Left ventricle myocardium inferior (tissue), 1 donor: ENCODE results near the gene SLC24A3. TPM values are rescaled to one million over a fixed set of nuclear protein-coding genes. Genes with fewer than 3 reads are reported as not detected.
"Not testable (repeated sequence)": the region's sequence is repeated elsewhere in the genome, so short reads cannot be mapped to it uniquely, and the experiment has no call there.

Source experiments
- DNase-seq: peaks from one replicate; pipeline ENCODE4 v3.0.0-alpha.2; 2020
- H3K27ac ChIP-seq: fragments of 200-600 bp; replicated peaks from 2 replicates; pipeline ENCODE4 v1.8.0; 2021
- H3K27me3 ChIP-seq: fragments of 200-600 bp; 2 replicates; pipeline ENCODE4 v1.8.0; 2021; ENCODE audit warnings: low read depth
- H3K36me3 ChIP-seq: fragments of 200-600 bp; 2 replicates; pipeline ENCODE4 v1.8.0; 2021
- H3K4me1 ChIP-seq: fragments of 200-600 bp; 2 replicates; pipeline ENCODE4 v1.8.0; 2021
- H3K4me3 ChIP-seq: fragments of 200-600 bp; 2 replicates; pipeline ENCODE4 v1.8.0; 2021; ENCODE audit warnings: mild to moderate bottlenecking, moderate library complexity
- H3K9me3 ChIP-seq: fragments of 200-600 bp; replicated peaks from 2 replicates; pipeline ENCODE4 v1.8.0; 2021
- CTCF ChIP-seq: fragments of 200-600 bp; IDR thresholded peaks from 2 replicates; pipeline ENCODE4 v1.8.0; 2021; ENCODE audit warnings: antibody characterized with exemption, mild to moderate bottlenecking, borderline replicate concordance
- intact Hi-C: fragments of 100-400 bp; cut with micrococcal nuclease; formaldehyde crosslinking; loops from one replicate; pipeline ENCODE4 v1.11.0; 2022
- total RNA-seq: library from RNA; stranded (reverse); fragmentation: NEBNext Ultra II Directional; extraction: Animal tissue kit (Norgen Biotek cat#: 25700); gene quantifications from one replicate; pipeline ENCODE4 v1.2.1, GENCODE V29; 2021
- donor health status: DM: no; HTN: yes; CAD: no; lungs with severe emphysema.

Gene SLC24A3
- total RNA-seq, 1 donor from 2014 or later: 1.3 TPM

GRCh38 chr20:19671374-19671773 lies 458.9 kb downstream of the SLC24A3 start:
- peaks cover 35% of the 10 kb centered on the region for H3K27me3 ChIP-seq

GRCh38 chr20:19672498-19672897 lies 460.1 kb downstream of the SLC24A3 start:
- TF ChIP-seq CTCF: no peak
- Histone ChIP-seq H3K9me3 (no peaks in the 10 kb centered on the region), H3K4me3 (no peak overlapping the region), H3K36me3 (no peaks in the 10 kb centered on the region), H3K27me3 (peaks cover 30% of the 10 kb centered on the region), H3K4me1 (no peaks in the 10 kb centered on the region), H3K27ac (no peak overlapping the region)
- intact Hi-C loops: no loop called here
- no peak for DNase-seq

More at GRCh38 chr20:19671374-19671773, 458.9 kb downstream of the SLC24A3 start:
- no peak for TF ChIP-seq CTCF
- H3K4me3 ChIP-seq: no peak overlapping the region
- no peaks in the 10 kb centered on the region for H3K36me3 ChIP-seq
- H3K27ac ChIP-seq: no peak overlapping the region
- intact Hi-C loops: no loop called here
- no peak for DNase-seq
- H3K9me3 ChIP-seq: no peaks in the 10 kb centered on the region
- no peaks in the 10 kb centered on the region for H3K4me1 ChIP-seq

GRCh38 chr20:19673575-19673974 lies 461.1 kb downstream of the SLC24A3 start:
- no peak overlapping the region for H3K27ac ChIP-seq
- no peak for DNase-seq
- H3K4me1 ChIP-seq: no peaks in the 10 kb centered on the region
- no peak overlapping the region for H3K4me3 ChIP-seq
- no peaks in the 10 kb centered on the region for H3K36me3 ChIP-seq
- intact Hi-C loops: no loop called here
- no peak for TF ChIP-seq CTCF
- H3K9me3 ChIP-seq: no peaks in the 10 kb centered on the region
- peaks cover 29% of the 10 kb centered on the region for H3K27me3 ChIP-seq

- Histone ChIP-seq H3K36me3 (no peaks in the 10 kb centered on the region), H3K9me3 (no peaks in the 10 kb centered on the region), H3K4me1 (no peaks in the 10 kb centered on the region), H3K4me3 (no peak overlapping the region), H3K27me3 (peaks cover 25% of the 10 kb centered on the region), H3K27ac (no peak overlapping the region)
- no peak for TF ChIP-seq CTCF
- intact Hi-C loops: no loop called here
- no peak for DNase-seq
These were observed 463.8 kb downstream of the SLC24A3 start for GRCh38 chr20:19676202-19676601.

- Histone ChIP-seq H3K4me1 (no peaks in the 10 kb centered on the region), H3K4me3 (no peak overlapping the region), H3K36me3 (no peaks in the 10 kb centered on the region), H3K27ac (no peak overlapping the region), H3K27me3 (peaks cover 24% of the 10 kb centered on the region), H3K9me3 (no peaks in the 10 kb centered on the region)
- intact Hi-C loops: no loop called here
- no peak for TF ChIP-seq CTCF
- no peak for DNase-seq
These were observed 464.9 kb downstream of the SLC24A3 start for GRCh38 chr20:19677336-19677735.

- H3K4me3 ChIP-seq, H3K27ac ChIP-seq, intact Hi-C loops, DNase-seq, H3K9me3 ChIP-seq, H3K36me3 ChIP-seq, H3K4me1 ChIP-seq: not testable (repeated sequence)
- H3K27me3 ChIP-seq: peaks cover 19% of the 10 kb centered on the region
These were observed 466.1 kb downstream of the SLC24A3 start for GRCh38 chr20:19678591-19678990.
